GM12872 (cell line): ENCODE measurements around the gene MYLIP.

Source experiments
- CTCF ChIP-seq: IDR thresholded peaks from 3 replicates; pipeline ENCODE4 v1.5.1; 2011; ENCODE audit warnings: low read depth, mild to moderate bottlenecking, low read length, moderate library complexity; ENCODE audit not compliant: insufficient read depth

The MYLIP gene

GRCh38 chr6:16173167-16173940 lies 44.5 kb downstream of the MYLIP start:
- no peak for TF ChIP-seq CTCF

GRCh38 chr6:16174416-16175078 lies 45.7 kb downstream of the MYLIP start:
- TF ChIP-seq CTCF = no peak

- TF ChIP-seq CTCF = no peak
Observed at GRCh38 chr6:16177881-16178280, 49.0 kb downstream of the MYLIP start.

- no peak for TF ChIP-seq CTCF
Observed at GRCh38 chr6:16178351-16178750, 49.5 kb downstream of the MYLIP start.

GRCh38 chr6:16179063-16179462 lies 50.2 kb downstream of the MYLIP start:
- no peak for TF ChIP-seq CTCF

GRCh38 chr6:16179970-16180431 lies 51.1 kb downstream of the MYLIP start:
- no peak for TF ChIP-seq CTCF

GRCh38 chr6:16180696-16181438 lies 52.0 kb downstream of the MYLIP start:
- TF ChIP-seq CTCF = no peak
